IgD-negative memory B cell (primary cell): ENCODE measurements around the gene CEP76. TPM values are rescaled to one million over a fixed set of nuclear protein-coding genes. Genes with fewer than 3 reads are reported as not detected.
A peak's percentile ranks its signal among the peaks of the same experiment; 100 is the strongest.
"Not testable (repeated sequence)": the region's sequence is repeated elsewhere in the genome, so short reads cannot be mapped to it uniquely, and the experiment has no call there.

Source experiments
- H3K27ac Mint-ChIP-seq, 3 donors: one replicate each; pipeline ENCODE4 v1.8.0; 2020 to 2022; ENCODE audit warnings: mild to moderate bottlenecking in 3 of 3, mixed read lengths in 3 of 3, moderate library complexity in 1 of 3
- H3K27me3 Mint-ChIP-seq: one replicate; pipeline ENCODE4 v1.8.0; 2021; ENCODE audit warnings: mixed read lengths
- H3K36me3 Mint-ChIP-seq: one replicate; pipeline ENCODE4 v1.8.0; 2020; ENCODE audit warnings: mild to moderate bottlenecking, mixed read lengths
- H3K4me1 Mint-ChIP-seq, 3 donors: one replicate each; pipeline ENCODE4 v1.8.0; 2020 to 2022; ENCODE audit warnings: mixed read lengths in 3 of 3, mild to moderate bottlenecking in 1 of 3
- H3K4me3 Mint-ChIP-seq, 4 donors: one replicate each; pipeline ENCODE4 v1.8.0; 2020 to 2022; ENCODE audit warnings: mild to moderate bottlenecking in 4 of 4, mixed read lengths in 4 of 4, moderate library complexity in 3 of 4
- H3K9me3 Mint-ChIP-seq, 3 donors: one replicate each; pipeline ENCODE4 v1.8.0; 2020 to 2021; ENCODE audit warnings: mixed read lengths in 3 of 3, mild to moderate bottlenecking in 1 of 3
- polyA plus RNA-seq: library from polyadenylated mRNA; unstranded; fragments of 300-500 nt; fragmentation: Illumina TruSeq; gene quantifications from one replicate; pipeline ENCODE4 v1.2.3, GENCODE V29; 2021

CEP76 gene
- polyA plus RNA-seq, 1 donor from 2014 or later: 8.5 TPM

GRCh38 chr18:12640881-12641200 lies 61.7 kb downstream of the CEP76 start:
- Mint-ChIP-seq H3K36me3 (no peaks in the 10 kb centered on the region), H3K27ac (no peak overlapping the region), H3K9me3 (peaks cover 0 to 3% (median 0%) of the 10 kb centered on the region in 3 donors), H3K27me3 (peaks cover 3% of the 10 kb centered on the region), H3K4me3 (no peak overlapping the region), H3K4me1 (peaks cover 0 to 2% (median 0%) of the 10 kb centered on the region in 3 donors)

GRCh38 chr18:12639990-12640880 lies 62.3 kb downstream of the CEP76 start:
- no peak overlapping the region for H3K27ac Mint-ChIP-seq
- no peaks in the 10 kb centered on the region for H3K36me3 Mint-ChIP-seq
- H3K9me3 Mint-ChIP-seq: peaks cover 0 to 3% (median 0%) of the 10 kb centered on the region in 3 donors
- no peaks in the 10 kb centered on the region for H3K4me1 Mint-ChIP-seq
- H3K27me3 Mint-ChIP-seq: peaks cover 3% of the 10 kb centered on the region
- H3K4me3 Mint-ChIP-seq: no peak overlapping the region

GRCh38 chr18:12638644-12639124 lies 63.8 kb downstream of the CEP76 start:
- peak overlapping the region in 1 of 3 donors; percentile 71 for H3K27ac Mint-ChIP-seq
- no peak overlapping the region for H3K4me3 Mint-ChIP-seq
- H3K36me3 Mint-ChIP-seq: no peaks in the 10 kb centered on the region
- H3K27me3 Mint-ChIP-seq: peaks cover 3% of the 10 kb centered on the region
- no peaks in the 10 kb centered on the region for H3K4me1 Mint-ChIP-seq
- H3K9me3 Mint-ChIP-seq: peaks cover 0 to 3% (median 0%) of the 10 kb centered on the region in 3 donors

- Mint-ChIP-seq H3K4me3 (no peak overlapping the region), H3K9me3 (peaks cover 0 to 3% (median 0%) of the 10 kb centered on the region in 3 donors), H3K27ac (no peak overlapping the region), H3K27me3 (no peaks in the 10 kb centered on the region), H3K4me1 (no peaks in the 10 kb centered on the region), H3K36me3 (no peaks in the 10 kb centered on the region)
These were observed 64.5 kb downstream of the CEP76 start for GRCh38 chr18:12637901-12638643.

GRCh38 chr18:12637393-12637792 lies 65.1 kb downstream of the CEP76 start:
- H3K4me3 Mint-ChIP-seq: no peak overlapping the region
- peaks cover 0 to 3% (median 0%) of the 10 kb centered on the region in 3 donors for H3K9me3 Mint-ChIP-seq
- no peaks in the 10 kb centered on the region for H3K4me1 Mint-ChIP-seq
- H3K27me3 Mint-ChIP-seq: no peaks in the 10 kb centered on the region
- H3K27ac Mint-ChIP-seq: no peak overlapping the region
- no peaks in the 10 kb centered on the region for H3K36me3 Mint-ChIP-seq

GRCh38 chr18:12631831-12632477 lies 70.6 kb downstream of the CEP76 start:
- Mint-ChIP-seq H3K9me3 (peaks cover 0 to 4% (median 1%) of the 10 kb centered on the region in 3 donors), H3K27me3 (peaks cover 2% of the 10 kb centered on the region), H3K4me1 (no peaks in the 10 kb centered on the region), H3K27ac (no peak overlapping the region), H3K36me3 (peaks cover 3% of the 10 kb centered on the region), H3K4me3 (no peak overlapping the region)

GRCh38 chr18:12630136-12630535 lies 72.4 kb downstream of the CEP76 start:
- peaks cover 0 to 4% (median 1%) of the 10 kb centered on the region in 3 donors for H3K9me3 Mint-ChIP-seq
- H3K27ac Mint-ChIP-seq: no peak overlapping the region
- H3K36me3 Mint-ChIP-seq: peaks cover 3% of the 10 kb centered on the region
- no peak overlapping the region for H3K4me3 Mint-ChIP-seq
- H3K4me1 Mint-ChIP-seq: no peaks in the 10 kb centered on the region
- peaks cover 2% of the 10 kb centered on the region for H3K27me3 Mint-ChIP-seq

- peaks cover 3% of the 10 kb centered on the region for H3K36me3 Mint-ChIP-seq
- H3K27ac Mint-ChIP-seq: peak overlapping the region in 1 of 3 donors; percentile 72
- H3K27me3 Mint-ChIP-seq: peaks cover 2% of the 10 kb centered on the region
- H3K9me3 Mint-ChIP-seq: peaks cover 0 to 4% (median 1%) of the 10 kb centered on the region in 3 donors
- no peak overlapping the region for H3K4me3 Mint-ChIP-seq
- H3K4me1 Mint-ChIP-seq: no peaks in the 10 kb centered on the region
These were observed 73.5 kb downstream of the CEP76 start for GRCh38 chr18:12628706-12629702.

- H3K36me3 Mint-ChIP-seq, H3K27ac Mint-ChIP-seq, H3K4me1 Mint-ChIP-seq, H3K4me3 Mint-ChIP-seq, H3K27me3 Mint-ChIP-seq, H3K9me3 Mint-ChIP-seq: not testable (repeated sequence)
These were observed 75.3 kb downstream of the CEP76 start for GRCh38 chr18:12627199-12627598.

GRCh38 chr18:12625241-12625640 lies 77.3 kb downstream of the CEP76 start:
- H3K27ac Mint-ChIP-seq: no peak overlapping the region
- no peaks in the 10 kb centered on the region for H3K4me1 Mint-ChIP-seq
- peaks cover 0 to 4% (median 3%) of the 10 kb centered on the region in 3 donors for H3K9me3 Mint-ChIP-seq
- H3K27me3 Mint-ChIP-seq: peaks cover 2% of the 10 kb centered on the region
- no peak overlapping the region for H3K4me3 Mint-ChIP-seq
- H3K36me3 Mint-ChIP-seq: peaks cover 3% of the 10 kb centered on the region

Other genes with a start within 250 kb of the CEP76 start
- 0.05 TPM for gene SPIRE1, start 44.6 kb downstream of the CEP76 start, polyA plus RNA-seq
- 95.7 TPM for gene PSMG2, start 319 bp upstream of the CEP76 start, polyA plus RNA-seq
- 97.8 TPM for gene PTPN2, start 181.5 kb upstream of the CEP76 start, polyA plus RNA-seq
- gene SEH1L, start 245.3 kb upstream of the CEP76 start, polyA plus RNA-seq: 27.2 TPM